DMS153 treated with DMSO at 0.1 percent for 48 hours (cell line): ENCODE measurements around the gene PGBD1.

Experiments
- DNase-seq: peaks from one replicate; lab custom pipeline; 2025; ENCODE audit not compliant: unreplicated experiment; lab: John Stamatoyannopoulos, UW

The PGBD1 gene

GRCh38 chr6:28281288-28282064, at the start of gene PGBD1:
TSS of gene PGBD1 (plus strand) at chr6:28281572. CDS start at chr6:28283814, 2,242 bp downstream.
- peak; percentile 63 for DNase-seq

GRCh38 chr6:28232785-28233184, 48.6 kb upstream of the PGBD1 start:
- DNase-seq, result no peak

- no peak for DNase-seq
These were observed 45.4 kb upstream of the PGBD1 start for GRCh38 chr6:28235912-28236452.

GRCh38 chr6:28239636-28240035, 41.7 kb upstream of the PGBD1 start:
- DNase-seq, result no peak

GRCh38 chr6:28240471-28240870, 40.9 kb upstream of the PGBD1 start:
- no peak for DNase-seq

- DNase-seq, result no peak
These were observed 37.4 kb upstream of the PGBD1 start for GRCh38 chr6:28243946-28244345.

GRCh38 chr6:28245206-28245941, 36.0 kb upstream of the PGBD1 start:
- DNase-seq, result no peak

GRCh38 chr6:28248916-28249315, 32.5 kb upstream of the PGBD1 start:
- DNase-seq, result no peak

GRCh38 chr6:28250747-28251146, 30.6 kb upstream of the PGBD1 start:
- no peak for DNase-seq

GRCh38 chr6:28251661-28252008, 29.7 kb upstream of the PGBD1 start:
- DNase-seq, result no peak

- DNase-seq, result peak; percentile 75
These were observed 29.1 kb upstream of the PGBD1 start, which contains the start of gene ZKSCAN4 for GRCh38 chr6:28252009-28252975. TSS of gene ZKSCAN4 (minus strand) at chr6:28252269. CDS start at chr6:28251980, 289 bp downstream.

- DNase-seq, result no peak
These were observed 27.3 kb upstream of the PGBD1 start for GRCh38 chr6:28254121-28254519.

- no peak for DNase-seq
These were observed 24.3 kb upstream of the PGBD1 start for GRCh38 chr6:28257042-28257441.

GRCh38 chr6:28258877-28259777, 22.2 kb upstream of the PGBD1 start, which contains the start of gene NKAPL:
TSS of gene NKAPL (plus strand) at chr6:28259297. CDS start at chr6:28259372, 75 bp downstream.
- no peak for DNase-seq

- DNase-seq, result no peak
These were observed 17.4 kb upstream of the PGBD1 start for GRCh38 chr6:28263922-28264321.

GRCh38 chr6:28264834-28265401, 16.5 kb upstream of the PGBD1 start:
- no peak for DNase-seq

GRCh38 chr6:28266563-28266961, 14.8 kb upstream of the PGBD1 start:
- no peak for DNase-seq

- DNase-seq, result peak; percentile 88
These were observed 14.2 kb upstream of the PGBD1 start, which contains the start of gene ZSCAN26 for GRCh38 chr6:28266962-28267694. TSS of gene ZSCAN26 (plus strand) at chr6:28267143. CDS start at chr6:28271920, 4,777 bp downstream.

- no peak for DNase-seq
These were observed 13.7 kb upstream of the PGBD1 start for GRCh38 chr6:28267695-28268059.
